Measurements from ENCODE around the gene MIF. TPM values are rescaled to one million over a fixed set of nuclear protein-coding genes. Genes with fewer than 3 reads are reported as not detected.

Gene MIF
- total and polyA plus RNA-seq, 2 donors from 2014 or later: 505 to 1,211 TPM

GRCh38 chr22:23856721-23857605 lies 37.2 kb upstream of the MIF start:
- Histone ChIP-seq H3K27me3 (ENCODE audit: control insufficient read depth, insufficient read depth, low read length) (no peaks in the 10 kb centered on the region), H3K36me3 (ENCODE audit: control insufficient read depth in 2 of 3, insufficient read depth in 3 of 3, low read length in 3 of 3) (no peaks in the 10 kb centered on the region), H3K9ac (ENCODE audit: low read length in 3 of 3) (peak overlapping the region; percentile 48 to 82 (median 63)), H3K4me1 (ENCODE audit: control insufficient read depth in 2 of 3, insufficient read depth in 2 of 3, low read depth in 1 of 3, low read length in 3 of 3) (peaks cover 0 to 8% (median 3%) of the 10 kb centered on the region in 3 donors), H3K4me3 (ENCODE audit: low read length in 3 of 3) (peak overlapping the region; percentile 51 to 85 (median 79)), H3K9me3 (ENCODE audit: control insufficient read depth in 2 of 3, insufficient read depth in 1 of 3, low read length in 3 of 3) (no peaks in the 10 kb centered on the region), H3K27ac (ENCODE audit: low read depth in 2 of 2, low read length in 2 of 2) (peak overlapping the region; percentile 64 to 93)
- TF ChIP-seq, protein P1, sequence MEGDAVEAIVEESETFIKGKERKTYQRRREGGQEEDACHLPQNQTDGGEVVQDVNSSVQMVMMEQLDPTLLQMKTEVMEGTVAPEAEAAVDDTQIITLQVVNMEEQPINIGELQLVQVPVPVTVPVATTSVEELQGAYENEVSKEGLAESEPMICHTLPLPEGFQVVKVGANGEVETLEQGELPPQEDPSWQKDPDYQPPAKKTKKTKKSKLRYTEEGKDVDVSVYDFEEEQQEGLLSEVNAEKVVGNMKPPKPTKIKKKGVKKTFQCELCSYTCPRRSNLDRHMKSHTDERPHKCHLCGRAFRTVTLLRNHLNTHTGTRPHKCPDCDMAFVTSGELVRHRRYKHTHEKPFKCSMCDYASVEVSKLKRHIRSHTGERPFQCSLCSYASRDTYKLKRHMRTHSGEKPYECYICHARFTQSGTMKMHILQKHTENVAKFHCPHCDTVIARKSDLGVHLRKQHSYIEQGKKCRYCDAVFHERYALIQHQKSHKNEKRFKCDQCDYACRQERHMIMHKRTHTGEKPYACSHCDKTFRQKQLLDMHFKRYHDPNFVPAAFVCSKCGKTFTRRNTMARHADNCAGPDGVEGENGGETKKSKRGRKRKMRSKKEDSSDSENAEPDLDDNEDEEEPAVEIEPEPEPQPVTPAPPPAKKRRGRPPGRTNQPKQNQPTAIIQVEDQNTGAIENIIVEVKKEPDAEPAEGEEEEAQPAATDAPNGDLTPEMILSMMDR (IDR thresholded peaks at IDR 0.05; ENCODE audit: borderline replicate concordance, extremely low read depth, insufficient read depth): no peak
- DNase-seq: peak; percentile 75 to 86 (median 82)
- intact Hi-C loops (cut with DNase I): no loop called here
- no peak for FAIRE-seq

DNA sequence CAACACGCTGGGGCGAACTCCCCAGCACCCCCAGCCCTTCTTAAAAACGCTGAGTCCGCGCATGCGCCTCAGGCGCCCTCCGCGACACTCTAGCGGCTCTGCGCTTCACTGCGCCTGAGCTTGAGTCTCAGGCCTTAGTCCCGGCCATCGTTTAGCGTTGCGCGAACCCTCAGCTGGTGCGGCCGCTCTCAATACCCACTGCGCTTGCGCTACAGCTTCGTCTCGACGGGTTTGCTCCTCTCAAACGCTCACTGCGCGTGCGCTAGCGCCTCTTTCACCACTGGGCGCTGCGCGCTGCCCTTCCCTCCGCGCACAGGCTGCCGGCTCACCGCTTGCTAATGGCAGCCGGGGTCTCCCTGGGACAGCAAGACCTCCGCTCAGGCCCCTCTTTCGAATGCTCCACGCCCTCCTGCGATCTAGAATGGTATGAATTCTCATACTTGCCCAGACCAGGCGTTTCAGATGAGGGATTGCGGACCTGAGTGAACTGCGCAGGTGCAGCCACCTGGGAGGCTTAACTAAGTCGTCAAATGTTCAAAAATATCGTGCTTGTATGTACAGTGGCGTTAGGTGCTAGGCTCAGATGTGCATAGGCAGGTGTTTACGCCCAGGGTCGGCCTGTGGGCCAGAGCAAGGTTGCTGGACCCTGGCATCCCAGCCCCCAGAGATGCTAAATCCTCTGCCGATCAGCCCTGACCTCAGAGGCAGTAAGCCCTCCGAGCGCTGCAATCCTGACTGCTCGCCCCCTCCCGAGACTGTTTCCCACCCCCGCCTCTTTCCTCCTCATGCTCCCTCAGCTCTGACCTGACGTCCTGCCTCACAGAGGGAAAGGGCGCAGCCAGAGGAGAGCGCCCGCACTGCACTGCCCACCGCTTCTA lies 36.3 kb upstream of the MIF start, which contains the start of gene SLC2A11:
SLC2A11 (plus strand) TSS at position 270 of the 878 bp plus-strand sequence; CDS start at position 395, 125 bp downstream.
- no peak for FAIRE-seq

DNA sequence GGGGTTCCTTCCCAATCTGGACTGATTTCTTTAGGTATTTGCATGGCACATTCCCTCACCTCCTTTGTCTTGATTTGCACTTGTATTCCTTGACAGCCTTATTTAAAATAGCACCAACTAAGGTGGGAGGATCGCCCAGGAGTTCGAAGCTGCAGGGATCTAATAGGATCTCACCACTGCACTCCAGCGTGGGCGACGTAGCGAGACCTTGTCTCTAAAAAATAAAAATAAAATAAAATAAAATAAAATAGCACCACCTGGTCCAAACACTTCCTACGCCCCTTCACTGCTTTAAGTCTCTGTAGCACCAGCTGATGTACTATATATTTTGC lies 35.7 kb upstream of the MIF start:
- intact Hi-C loops (cut with DNase I): no loop called here
- no peaks in the 10 kb centered on the region for H3K27me3 ChIP-seq (ENCODE audit: control insufficient read depth, insufficient read depth, low read length)
- peaks cover 0 to 7% (median 5%) of the 10 kb centered on the region in 3 donors for H3K36me3 ChIP-seq (ENCODE audit: control insufficient read depth in 2 of 3, insufficient read depth in 3 of 3, low read length in 3 of 3)
- no peaks in the 10 kb centered on the region for H3K9me3 ChIP-seq (ENCODE audit: control insufficient read depth in 2 of 3, insufficient read depth in 1 of 3, low read length in 3 of 3)
- H3K27ac ChIP-seq (ENCODE audit: low read depth in 2 of 2, low read length in 2 of 2): peak overlapping the region in 1 of 2 donors; percentile 64
- FAIRE-seq (no peak), DNase-seq (no peak)
- TF ChIP-seq, protein P1 (IDR thresholded peaks at IDR 0.05; ENCODE audit: borderline replicate concordance, extremely low read depth, insufficient read depth): no peak
- H3K4me1 ChIP-seq (ENCODE audit: control insufficient read depth in 2 of 3, insufficient read depth in 2 of 3, low read depth in 1 of 3, low read length in 3 of 3): peaks cover 0 to 8% (median 3%) of the 10 kb centered on the region in 3 donors
- peak overlapping the region in 2 of 3 donors; percentile 20 to 63 for H3K9ac ChIP-seq (ENCODE audit: low read length in 3 of 3)
- peak overlapping the region; percentile 51 to 85 (median 79) for H3K4me3 ChIP-seq (ENCODE audit: low read length in 3 of 3)

More for the DNA sequence above, 36.3 kb upstream of the MIF start, which contains the start of gene SLC2A11:
- H3K27me3 ChIP-seq (ENCODE audit: control insufficient read depth, insufficient read depth, low read length): no peaks in the 10 kb centered on the region
- TF ChIP-seq, protein P1 (IDR thresholded peaks at IDR 0.05; ENCODE audit: borderline replicate concordance, extremely low read depth, insufficient read depth): peak; percentile 27
- peak within 1 kb of the TSS; percentile 64 to 93 for H3K27ac ChIP-seq (ENCODE audit: low read depth in 2 of 2, low read length in 2 of 2)
- peak within 1 kb of the TSS; percentile 51 to 85 (median 79) for H3K4me3 ChIP-seq (ENCODE audit: low read length in 3 of 3)
- peak; percentile 98 to 100 (median 99) for DNase-seq
- H3K9ac ChIP-seq (ENCODE audit: low read length in 3 of 3): peak within 1 kb of the TSS; percentile 63 to 82 (median 79)
- H3K4me1 ChIP-seq (ENCODE audit: control insufficient read depth in 2 of 3, insufficient read depth in 2 of 3, low read depth in 1 of 3, low read length in 3 of 3): peaks cover 0 to 8% (median 3%) of the 10 kb centered on the region in 3 donors
- H3K36me3 ChIP-seq (ENCODE audit: control insufficient read depth in 2 of 3, insufficient read depth in 3 of 3, low read length in 3 of 3): peaks cover 0 to 1% (median under 1%) of the 10 kb centered on the region in 3 donors
- intact Hi-C loops (cut with DNase I): no loop called here
- H3K9me3 ChIP-seq (ENCODE audit: control insufficient read depth in 2 of 3, insufficient read depth in 1 of 3, low read length in 3 of 3): no peaks in the 10 kb centered on the region
